OCI-LY1 (cell line): ENCODE measurements around the gene PCSK5.

Experiments used
- H2AFZ ChIP-seq: fragments of 200-600 bp; sonication (generic), shearing (Covaris generic); 2 replicates; pipeline ENCODE4 v1.6.0; 2014; ENCODE audit warnings: antibody characterized with exemption, mild to moderate bottlenecking, low read length
- H3F3A ChIP-seq: fragments of 200-600 bp; sonication (generic), shearing (Covaris generic); 2 replicates; pipeline ENCODE4 v1.6.0; 2014; ENCODE audit warnings: mild to moderate bottlenecking, antibody characterized with exemption, low read length, moderate library complexity; ENCODE audit not compliant: insufficient read depth
- H3K27ac ChIP-seq: fragments of 200-600 bp; sonication (generic); 2 replicates; pipeline ENCODE4 v1.5.1; 2014; ENCODE audit warnings: low read length, mixed run types, mild to moderate bottlenecking, low read depth; ENCODE audit not compliant: poor library complexity, severe bottlenecking
- H3K27me3 ChIP-seq: fragments of 200-600 bp; sonication (generic); 2 replicates; pipeline ENCODE4 v1.6.0; 2014; ENCODE audit warnings: antibody characterized with exemption, mild to moderate bottlenecking, low read length, moderate library complexity; ENCODE audit not compliant: insufficient read depth
- H3K36me3 ChIP-seq: fragments of 200-600 bp; sonication (generic); 2 replicates; pipeline ENCODE4 v1.6.1; 2014; ENCODE audit warnings: mild to moderate bottlenecking, antibody characterized with exemption, low read length, moderate library complexity, mixed read lengths; ENCODE audit not compliant: insufficient read depth
- H3K4me1 ChIP-seq: fragments of 200-600 bp; sonication (generic); 2 replicates; pipeline ENCODE4 v1.5.1; 2014; ENCODE audit warnings: mild to moderate bottlenecking, low read length, moderate library complexity; ENCODE audit not compliant: insufficient read depth, severe bottlenecking
- H3K4me2 ChIP-seq: fragments of 200-600 bp; sonication (generic), shearing (Covaris generic); 2 replicates; pipeline ENCODE4 v1.6.1; 2014; ENCODE audit warnings: low read length
- H3K4me3 ChIP-seq: fragments of 200-600 bp; sonication (generic); 2 replicates; pipeline ENCODE4 v1.5.1; 2014; ENCODE audit warnings: low read length, low read depth, mild to moderate bottlenecking, mixed read lengths; ENCODE audit not compliant: poor library complexity, severe bottlenecking
- H3K79me2 ChIP-seq: fragments of 200-600 bp; shearing (Covaris generic); 2 replicates; pipeline ENCODE4 v1.6.1; 2016; ENCODE audit warnings: mixed run types, low read length, mixed read lengths; ENCODE audit not compliant: insufficient read depth
- H3K9ac ChIP-seq: fragments of 200-600 bp; sonication (generic), shearing (Covaris generic); 2 replicates; pipeline ENCODE4 v1.6.1; 2014; ENCODE audit warnings: mild to moderate bottlenecking, low read length, mixed read lengths
- H3K9me2 ChIP-seq: fragments of 200-600 bp; sonication (generic), shearing (Covaris generic); 2 replicates; pipeline ENCODE4 v1.6.1; 2014; ENCODE audit warnings: low read depth, mild to moderate bottlenecking, low read length, mixed read lengths
- H3K9me3 ChIP-seq: fragments of 200-600 bp; shearing (Covaris generic); 2 replicates; pipeline ENCODE4 v1.6.1; 2014; ENCODE audit warnings: low read length, mixed read lengths
- H4K20me1 ChIP-seq: fragments of 200-600 bp; sonication (generic), shearing (Covaris generic); 2 replicates; pipeline ENCODE4 v1.6.0; 2016; ENCODE audit warnings: mild to moderate bottlenecking, low read length; ENCODE audit not compliant: insufficient read depth
- CTCF ChIP-seq: fragments of 200-600 bp; sonication (generic), shearing (Covaris generic); IDR thresholded peaks from 2 replicates; pipeline ENCODE4 v1.5.1; 2017; ENCODE audit warnings: mild to moderate bottlenecking, antibody characterized with exemption, low read length, moderate library complexity, mixed read lengths
- EZH2 ChIP-seq: fragments of 200-600 bp; sonication (generic), shearing (Covaris generic); IDR thresholded peaks from 2 replicates; pipeline ENCODE4 v1.8.0; 2017; ENCODE audit warnings: borderline replicate concordance, mixed run types, mild to moderate bottlenecking, antibody characterized with exemption, low read length, moderate library complexity, mixed read lengths

PCSK5 gene

GRCh38 chr9:75953218-75953617 is 62.7 kb downstream of the PCSK5 start:
- TF ChIP-seq EZH2 (no peak), CTCF (no peak)
- no peak overlapping the region for H3K4me3 ChIP-seq
- H4K20me1 ChIP-seq: no peaks in the 10 kb centered on the region
- no peaks in the 10 kb centered on the region for H3K4me1 ChIP-seq
- H3K9me3 ChIP-seq: no peaks in the 10 kb centered on the region
- no peaks in the 10 kb centered on the region for H3F3A ChIP-seq
- H3K79me2 ChIP-seq: no peaks in the 10 kb centered on the region
- H3K27me3 ChIP-seq: no peaks in the 10 kb centered on the region
- no peaks in the 10 kb centered on the region for H3K9me2 ChIP-seq
- no peak overlapping the region for H3K27ac ChIP-seq
- H3K36me3 ChIP-seq: no peaks in the 10 kb centered on the region
- H3K9ac ChIP-seq: no peak overlapping the region
- H3K4me2 ChIP-seq: no peak overlapping the region
- no peak overlapping the region for H2AFZ ChIP-seq

- no peaks in the 10 kb centered on the region for H3K79me2 ChIP-seq
- no peak overlapping the region for H3K4me2 ChIP-seq
- no peaks in the 10 kb centered on the region for H3F3A ChIP-seq
- no peaks in the 10 kb centered on the region for H3K36me3 ChIP-seq
- H3K4me3 ChIP-seq: no peak overlapping the region
- H2AFZ ChIP-seq: no peak overlapping the region
- H3K9me3 ChIP-seq: no peaks in the 10 kb centered on the region
- H3K9me2 ChIP-seq: no peaks in the 10 kb centered on the region
- TF ChIP-seq CTCF (no peak), EZH2 (no peak)
- no peaks in the 10 kb centered on the region for H4K20me1 ChIP-seq
- H3K27ac ChIP-seq: no peak overlapping the region
- H3K4me1 ChIP-seq: no peaks in the 10 kb centered on the region
- H3K9ac ChIP-seq: no peak overlapping the region
- H3K27me3 ChIP-seq: no peaks in the 10 kb centered on the region
Observed at GRCh38 chr9:75956161-75956560, 65.7 kb downstream of the PCSK5 start.

GRCh38 chr9:75957116-75957515 is 66.6 kb downstream of the PCSK5 start:
- H3K27me3 ChIP-seq: no peaks in the 10 kb centered on the region
- no peak for TF ChIP-seq CTCF
- H4K20me1 ChIP-seq: no peaks in the 10 kb centered on the region
- no peaks in the 10 kb centered on the region for H3K9me2 ChIP-seq
- H3K4me2 ChIP-seq: no peak overlapping the region
- H3K79me2 ChIP-seq: no peaks in the 10 kb centered on the region
- H3K4me3 ChIP-seq: no peak overlapping the region
- H3K27ac ChIP-seq: no peak overlapping the region
- H3K4me1 ChIP-seq: no peaks in the 10 kb centered on the region
- no peaks in the 10 kb centered on the region for H3K36me3 ChIP-seq
- H3K9me3 ChIP-seq: no peaks in the 10 kb centered on the region
- no peaks in the 10 kb centered on the region for H3F3A ChIP-seq
- H2AFZ ChIP-seq: no peak overlapping the region
- H3K9ac ChIP-seq: no peak overlapping the region
